Fibroblast of pulmonary artery (primary cell): ENCODE data around the gene ESR2.
"Not testable (repeated sequence)": the region's sequence is repeated elsewhere in the genome, so short reads cannot be mapped to it uniquely, and the experiment has no call there.

Source experiments
- DNase-seq: peaks from one replicate; pipeline ENCODE4 v3.0.0-alpha.2; 2010; ENCODE audit warnings: low read depth
- H3K4me3 ChIP-seq: replicated peaks from 2 replicates; pipeline ENCODE4 v1.5.1; 2011; ENCODE audit warnings: low read depth, mild to moderate bottlenecking, control low read depth, low read length, moderate library complexity
- CTCF ChIP-seq: IDR thresholded peaks from 2 replicates; pipeline ENCODE4 v1.5.1; 2011; ENCODE audit warnings: mild to moderate bottlenecking, control low read depth, low read length, inconsistent platforms; ENCODE audit errors: missing control alignments

The ESR2 gene

DNA sequence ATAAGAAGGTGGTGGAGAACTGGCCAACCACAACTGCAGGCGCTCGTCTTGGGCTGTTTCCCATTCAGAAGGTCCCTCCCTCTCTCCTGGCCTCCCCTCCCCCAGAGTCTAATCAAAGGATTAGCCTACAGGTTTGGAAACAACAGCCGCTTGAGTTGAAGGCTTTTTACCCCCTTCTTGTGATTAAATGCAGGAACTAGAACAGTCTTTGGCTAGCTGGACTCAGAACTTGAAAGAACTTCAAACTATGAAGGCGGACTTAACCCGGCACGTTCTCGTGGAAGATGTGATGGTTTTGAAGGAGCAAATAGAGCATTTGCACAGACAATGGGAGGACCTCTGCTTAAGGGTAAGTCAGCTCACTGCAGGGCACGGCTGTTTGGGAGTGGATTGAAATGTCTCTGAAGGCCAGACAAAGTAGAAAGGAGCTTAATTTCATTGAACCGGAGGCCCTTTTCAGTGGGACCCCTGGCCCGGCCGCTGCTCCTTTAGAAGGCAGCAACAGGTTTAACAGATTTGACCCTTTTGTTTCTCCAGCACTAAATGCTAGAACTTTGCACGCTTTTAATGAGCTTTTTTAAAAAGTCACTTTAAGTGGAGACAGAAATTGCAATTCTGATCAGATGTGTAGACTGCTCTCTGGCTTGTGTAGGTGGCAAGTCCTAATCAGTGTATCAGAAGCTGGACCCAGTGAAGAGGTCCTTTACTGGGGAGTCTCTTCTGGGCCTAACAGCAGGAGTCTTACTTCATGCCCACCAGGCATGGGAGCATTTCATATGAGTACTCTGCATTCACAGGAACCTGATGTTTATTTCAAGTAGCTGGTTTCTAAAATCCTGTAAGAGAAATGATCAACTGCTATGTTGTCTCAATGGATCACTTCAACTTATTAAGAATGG is 107.7 kb downstream of the ESR2 start:
- DNase-seq = no peak
- no peak for TF ChIP-seq CTCF
- H3K4me3 ChIP-seq = no peak overlapping the region

GRCh38 chr14:64185184-64185583 is 109.0 kb downstream of the ESR2 start:
- DNase-seq = no peak
- TF ChIP-seq CTCF = no peak
- no peak overlapping the region for H3K4me3 ChIP-seq

GRCh38 chr14:64184103-64184729 is 110.0 kb downstream of the ESR2 start:
- no peak for DNase-seq
- no peak for TF ChIP-seq CTCF
- H3K4me3 ChIP-seq = no peak overlapping the region

- H3K4me3 ChIP-seq, DNase-seq: not testable (repeated sequence)
Measured at GRCh38 chr14:64182908-64183307, 111.3 kb downstream of the ESR2 start.

DNA sequence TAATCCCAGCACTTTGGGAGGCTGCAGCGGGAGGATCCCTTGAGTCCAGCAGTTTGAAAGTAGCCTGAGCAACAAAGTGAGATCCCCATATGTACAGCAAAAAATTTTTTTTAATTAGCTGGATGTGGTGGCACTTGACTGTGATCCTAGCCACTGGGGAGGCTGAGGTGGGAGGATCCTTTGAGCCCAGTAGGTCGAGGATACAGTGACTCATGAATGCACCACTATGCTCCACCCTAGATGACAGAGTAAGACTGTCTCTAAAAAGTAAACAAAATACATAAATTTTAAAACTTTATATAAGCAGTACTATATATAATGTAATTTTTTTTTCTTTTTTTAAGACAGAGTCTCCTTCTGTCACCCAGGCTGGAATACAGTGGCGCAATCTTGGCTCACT is 115.4 kb downstream of the ESR2 start:
- no peak overlapping the region for H3K4me3 ChIP-seq
- TF ChIP-seq CTCF = no peak
- DNase-seq = no peak

- no peak for DNase-seq
- no peak for TF ChIP-seq CTCF
- no peak overlapping the region for H3K4me3 ChIP-seq
Measured at GRCh38 chr14:64176330-64176729, 117.8 kb downstream of the ESR2 start.

DNA sequence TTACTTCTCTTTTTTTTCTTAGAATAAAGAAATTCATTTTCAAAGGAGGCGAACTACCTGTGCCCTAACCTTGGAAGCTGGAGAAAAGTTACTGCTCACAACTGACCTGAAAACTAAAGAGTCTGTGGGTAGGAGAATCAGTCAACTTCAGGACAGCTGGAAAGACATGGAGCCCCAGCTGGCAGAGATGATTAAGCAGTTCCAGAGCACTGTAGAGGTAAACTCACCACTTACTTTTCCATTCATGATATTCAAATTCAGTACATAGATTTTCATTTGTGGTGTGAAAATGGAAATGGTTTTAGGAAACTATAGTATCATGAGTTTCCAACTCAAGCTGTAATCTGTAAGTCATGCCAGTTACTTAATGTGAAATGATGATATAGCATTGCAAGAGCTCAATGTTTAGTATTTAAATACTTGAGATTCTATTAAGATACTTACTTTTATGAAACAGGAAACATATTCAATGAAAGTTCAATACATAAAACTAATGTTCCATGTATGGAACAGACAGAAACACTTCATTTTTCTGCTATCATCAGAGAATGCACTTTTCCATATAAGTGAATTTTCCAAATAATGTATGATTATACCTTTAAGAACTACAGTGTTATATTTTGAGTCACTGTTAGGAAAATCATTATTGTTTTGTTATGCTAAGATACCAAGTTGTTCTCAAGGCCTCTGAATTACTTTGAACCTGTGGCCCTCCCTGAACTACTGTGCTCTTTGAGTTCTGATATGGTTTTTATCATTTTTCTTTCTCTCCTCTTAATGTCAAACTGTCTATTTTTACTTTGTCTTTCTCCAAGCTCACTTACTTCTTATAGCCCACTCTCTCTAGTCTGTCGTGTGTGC is 119.0 kb downstream of the ESR2 start:
- TF ChIP-seq CTCF = no peak
- DNase-seq = no peak
- H3K4me3 ChIP-seq = no peak overlapping the region
